IMR-90 (cell line): Measurements from ENCODE around the gene KRTAP4-2. TPM values are rescaled to one million over a fixed set of nuclear protein-coding genes. Genes with fewer than 3 reads are reported as not detected.
A peak's percentile ranks its signal among the peaks of the same experiment; 100 is the strongest.

Experiments used
- ATAC-seq: fragments of 200-7000 bp; cut with Tn5 transposase; 2 replicates; pipeline ENCODE4 v1.9.1; 2020; ENCODE audit warnings: low read depth, mild to moderate bottlenecking, moderate library complexity
- BruUV-seq: library from RNA; stranded (reverse); fragments of 400-500 nt; replicated peaks from 2 replicates; lab custom pipeline; 2021; lab: Mats Ljungman, UMichigan
- CTCF ChIA-PET: fragments of 300-600 bp; formaldehyde crosslinking; extraction: SDS; loops from one replicate; lab custom pipeline; 2021; ENCODE audit warnings: antibody characterized with exemption; lab: Yijun Ruan, JAX
- POLR2A ChIA-PET: fragments of 300-600 bp; sonication (Branson Sonifier 250); formaldehyde crosslinking; loops from one replicate; lab custom pipeline; 2022; ENCODE audit warnings: antibody characterized with exemption; ENCODE audit not compliant: unreplicated experiment; lab: Charles Lee
- DNase-seq: peaks from one replicate; pipeline ENCODE4 v3.0.0; 2013
- H2AFZ ChIP-seq: replicated peaks from 2 replicates; pipeline ENCODE3; 2013; ENCODE audit warnings: low read length, mild to moderate bottlenecking; ENCODE audit not compliant: poor library complexity
- H2AK5ac ChIP-seq: 2 replicates; pipeline ENCODE4 v1.6.1; 2013; ENCODE audit warnings: low read depth, low read length, inconsistent platforms
- H2AK9ac ChIP-seq: replicated peaks from 2 replicates; pipeline ENCODE3; 2013; ENCODE audit warnings: mild to moderate bottlenecking, low read depth, low read length, moderate library complexity; ENCODE audit not compliant: poor library complexity
- H2BK120ac ChIP-seq: 2 replicates; pipeline ENCODE4 v1.6.1; 2013; ENCODE audit warnings: low read depth, low read length, inconsistent platforms
- H2BK15ac ChIP-seq: 3 replicates; pipeline ENCODE4 v1.6.1; 2013; ENCODE audit warnings: low read depth, low read length, inconsistent platforms
- H2BK20ac ChIP-seq: 2 replicates; pipeline ENCODE4 v1.6.1; 2013; ENCODE audit warnings: low read depth, mild to moderate bottlenecking, inconsistent platforms, low read length, moderate library complexity
- H2BK5ac ChIP-seq: 2 replicates; pipeline ENCODE4 v1.6.1; 2013; ENCODE audit warnings: mild to moderate bottlenecking, low read depth, low read length, inconsistent platforms; ENCODE audit not compliant: poor library complexity, severe bottlenecking
- H3K14ac ChIP-seq: replicated peaks from 2 replicates; pipeline ENCODE4 v1.6.1; 2013; ENCODE audit warnings: low read depth, low read length, inconsistent platforms
- H3K18ac ChIP-seq: 2 replicates; pipeline ENCODE4 v1.6.1; 2013; ENCODE audit warnings: low read depth, low read length, control low read depth
- H3K23ac ChIP-seq: 2 replicates; pipeline ENCODE4 v1.6.1; 2013; ENCODE audit warnings: low read depth, low read length, inconsistent platforms
- H3K27ac ChIP-seq: 2 replicates; pipeline ENCODE4 v1.5.1; 2013; ENCODE audit warnings: mild to moderate bottlenecking, control low read depth, low read length; ENCODE audit not compliant: insufficient read depth
- H3K27me3 ChIP-seq: 2 replicates; pipeline ENCODE4 v1.6.1; 2013; ENCODE audit warnings: low read length; ENCODE audit not compliant: control insufficient read depth, insufficient read depth
- H3K36me3 ChIP-seq: 2 replicates; pipeline ENCODE4 v1.6.1; 2013; ENCODE audit warnings: low read length, mixed read lengths; ENCODE audit not compliant: control insufficient read depth, insufficient read depth
- H3K4ac ChIP-seq: 2 replicates; pipeline ENCODE4 v1.6.1; 2013; ENCODE audit warnings: low read depth, low read length, inconsistent platforms
- H3K4me1 ChIP-seq: 2 replicates; pipeline ENCODE4 v1.6.1; 2013; ENCODE audit warnings: low read length, mixed read lengths; ENCODE audit not compliant: control insufficient read depth, insufficient read depth
- H3K4me2 ChIP-seq: 2 replicates; pipeline ENCODE4 v1.6.1; 2013; ENCODE audit warnings: low read depth, mild to moderate bottlenecking, control low read depth, low read length, moderate library complexity
- H3K4me3 ChIP-seq: 2 replicates; pipeline ENCODE4 v1.5.1; 2013; ENCODE audit warnings: low read depth, mild to moderate bottlenecking, control low read depth, low read length, moderate library complexity; ENCODE audit not compliant: insufficient read depth
- H3K56ac ChIP-seq: 2 replicates; pipeline ENCODE4 v1.6.1; 2013; ENCODE audit warnings: low read length, inconsistent platforms; ENCODE audit not compliant: insufficient read depth; ENCODE audit errors: extremely low read depth
- H3K79me1 ChIP-seq, 2 experiments: 2 replicates each; pipeline ENCODE4 v1.6.1; 2013; ENCODE audit warnings: low read length in 2 of 2, inconsistent platforms in 1 of 2, low read depth in 1 of 2
- H3K9ac ChIP-seq: 2 replicates; pipeline ENCODE4 v1.6.1; 2013; ENCODE audit warnings: low read depth, low read length, control low read depth
- H3K9me1 ChIP-seq: 2 replicates; pipeline ENCODE4 v1.6.1; 2013; ENCODE audit warnings: low read length, inconsistent platforms; ENCODE audit not compliant: insufficient read depth
- H3K9me3 ChIP-seq: 2 replicates; pipeline ENCODE4 v1.6.1; 2013; ENCODE audit warnings: low read length; ENCODE audit not compliant: control insufficient read depth, insufficient read depth
- H4K20me1 ChIP-seq: 2 replicates; pipeline ENCODE4 v1.6.1; 2013; ENCODE audit warnings: low read length, inconsistent platforms; ENCODE audit not compliant: insufficient read depth
- H4K5ac ChIP-seq: 2 replicates; pipeline ENCODE4 v1.6.1; 2013; ENCODE audit warnings: mild to moderate bottlenecking, low read depth, low read length, control low read depth
- H4K8ac ChIP-seq, 2 experiments: 2 replicates each; pipeline ENCODE4 v1.6.1; 2013; ENCODE audit warnings: low read depth in 2 of 2, low read length in 2 of 2, control low read depth in 1 of 2, inconsistent platforms in 1 of 2
- H4K91ac ChIP-seq: 2 replicates; pipeline ENCODE4 v1.6.1; 2013; ENCODE audit warnings: low read depth, low read length, inconsistent platforms; ENCODE audit not compliant: insufficient read depth
- NFE2L2 ChIP-seq: fragments of 150-350 bp; IDR thresholded peaks from 2 replicates; pipeline ENCODE4 v1.6.1; 2016; ENCODE audit warnings: low read depth, mild to moderate bottlenecking, low read length
- USF2 ChIP-seq: fragments of 150-350 bp; IDR thresholded peaks from 2 replicates; pipeline ENCODE4 v1.6.1; 2017; ENCODE audit warnings: mild to moderate bottlenecking, antibody characterized with exemption, low read length, low read depth
- WGBS, 2 experiments: methylation state at CpG; one replicate each; pipeline versions ENCODE4 v1.1.5 to v1.1.7; 2013; ENCODE audit warnings: missing lambda C conversion rate in 2 of 2; ENCODE audit not compliant: insufficient read length in 1 of 2; ENCODE audit errors: extremely low coverage in 2 of 2; 5-methylcytosine and 5-hydroxymethylcytosine counted together
- dilution Hi-C: fragments of 300-500 bp; cut with HindIII; formaldehyde crosslinking; loops from one replicate; pipeline ENCODE4 v1.14.3; 2018; ENCODE audit warnings: low sequenced_read_pairs; ENCODE audit not compliant: unreplicated experiment
- in situ Hi-C: fragments of 300-500 bp; cut with MboI; formaldehyde crosslinking; loops from 3 replicates; pipeline ENCODE4 v1.14.3; 2019; ENCODE audit warnings: low sequenced_read_pairs, inconsistent platforms, mixed read lengths
- intact Hi-C: fragments of 100-400 bp; cut with micrococcal nuclease; formaldehyde crosslinking; loops from 2 replicates; pipeline ENCODE4 v1.10.0; 2022
- polyA plus RNA-seq, 3 experiments: library from polyadenylated mRNA; depleted of rRNA; stranded (reverse); fragments of >200 nt; gene quantifications; 2 replicates each; pipeline ENCODE4 v1.2.3, GENCODE V29; 2012; ENCODE audit warnings: low replicate concordance in 1 of 3
- total RNA-seq: library from RNA; depleted of rRNA; stranded (reverse); fragments of >200 nt; gene quantifications from 2 replicates; pipeline ENCODE4 v1.2.3, GENCODE V29; 2012

KRTAP4-2 gene
- total and polyA plus RNA-seq, 2 of the 4 experiments (the other 2 are of a cell fraction) = not detected

- no peaks in the 10 kb centered on the region for H3K36me3 ChIP-seq
- POLR2A ChIA-PET = interaction anchor here (0.7 kb wide), 1 partner anchor 153 kb away, joined by 3 read pairs; no protein-coding TSS in a partner anchor
- H2BK15ac ChIP-seq = 0 out of 3 replicates have a peak overlapping the region, but pooled peaks have one; percentile 38
- dilution Hi-C loops = no loop called here
- H2AK5ac ChIP-seq = peak overlapping the region; percentile 44; the same call in 1 of the 2 replicates
- no peaks in the 10 kb centered on the region; the same call in 1 of the 2 replicates for H3K27me3 ChIP-seq
- no peaks in the 10 kb centered on the region for H3K79me1 ChIP-seq
- CTCF ChIA-PET = no interaction called here
- peak; percentile 40; the same call in 1 of the 2 replicates for ATAC-seq
- WGBS, 2 experiments = no CpG with 5 or more reads among the region's 3 CpGs
- peak overlapping the region; percentile 57; the same call in 1 of the 2 replicates for H3K4ac ChIP-seq
- peak overlapping the region in 1 of 2 experiments; percentile 68; a peak in 1 of 4 replicates for H4K8ac ChIP-seq
- H3K23ac ChIP-seq = 0 out of 2 replicates have a peak overlapping the region, but pooled peaks have one; percentile 8
- peak; percentile 72 for DNase-seq
- H4K91ac ChIP-seq = no peak overlapping the region
- H3K27ac ChIP-seq = no peak overlapping the region
- H4K20me1 ChIP-seq = no peaks in the 10 kb centered on the region
- H3K9me1 ChIP-seq = no peaks in the 10 kb centered on the region; the same call in 1 of the 2 replicates
- no peak overlapping the region for H3K56ac ChIP-seq
- H2BK5ac ChIP-seq = peak overlapping the region; percentile 75
- in situ Hi-C loops = no loop called here
- H3K14ac ChIP-seq = peak overlapping the region; percentile 72; the same call in 1 of the 2 replicates
- H3K9ac ChIP-seq = no peak overlapping the region
- intact Hi-C loops = no loop called here
- H2BK120ac ChIP-seq = peak overlapping the region; percentile 21; the same call in 1 of the 2 replicates
- peak overlapping the region; percentile 51; the same call in 1 of the 2 replicates for H4K5ac ChIP-seq
- BruUV-seq = no TSS peak
- no peak overlapping the region for H2AK9ac ChIP-seq
- H3K4me2 ChIP-seq = no peak overlapping the region
- TF ChIP-seq NFE2L2 (no peak), USF2 (peak; percentile 42)
- no peak overlapping the region for H3K4me3 ChIP-seq
- no peaks in the 10 kb centered on the region for H3K9me3 ChIP-seq
- H2AFZ ChIP-seq = peak overlapping the region; percentile 71
- H3K4me1 ChIP-seq = peaks cover 3% of the 10 kb centered on the region; the same call in 1 of the 2 replicates
- H2BK20ac ChIP-seq = no peak overlapping the region
- peak overlapping the region; percentile 75; the same call in 1 of the 2 replicates for H3K18ac ChIP-seq
Measured at GRCh38 chr17:41178341-41178740, 320 bp upstream of the KRTAP4-2 start.
